HEK293 (cell line): Measurements from ENCODE around the gene CYP11A1.
A peak's percentile ranks its signal among the peaks of the same experiment; 100 is the strongest.

Experiments
- BCL11B ChIP-seq: fragments of 450-650 bp; formaldehyde crosslinking; IDR thresholded peaks from 2 replicates; pipeline ENCODE4 v1.5.1; 2016; ENCODE audit warnings: low read depth, missing biosample characterization, missing genetic modification characterization
- EGR2 ChIP-seq: fragments of 450-650 bp; formaldehyde crosslinking; IDR thresholded peaks from 2 replicates; pipeline ENCODE4 v1.5.1; 2016; ENCODE audit warnings: low read depth, missing biosample characterization, missing genetic modification characterization
- GFI1B ChIP-seq: fragments of 450-650 bp; formaldehyde crosslinking; IDR thresholded peaks from 2 replicates; pipeline ENCODE4 v1.5.1; 2016; ENCODE audit warnings: missing biosample characterization, missing genetic modification characterization
- GLI2 ChIP-seq: fragments of 450-650 bp; formaldehyde crosslinking; IDR thresholded peaks from 2 replicates; pipeline ENCODE4; 2017; ENCODE audit warnings: missing biosample characterization, missing genetic modification characterization, low read depth, borderline replicate concordance
- HIC1 ChIP-seq: fragments of 450-650 bp; formaldehyde crosslinking; IDR thresholded peaks from 2 replicates; pipeline ENCODE4 v1.5.1; 2016; ENCODE audit warnings: missing biosample characterization, missing genetic modification characterization
- HOXD13 ChIP-seq: sonication (generic); formaldehyde crosslinking; IDR thresholded peaks from 2 replicates; pipeline ENCODE4 v1.8.0; 2022; ENCODE audit warnings: missing genetic modification reagents, borderline replicate concordance
- MEIS1 ChIP-seq: sonication (generic); formaldehyde crosslinking; IDR thresholded peaks from 2 replicates; pipeline ENCODE4 v1.8.1; 2022; ENCODE audit warnings: missing genetic modification reagents, mild to moderate bottlenecking, borderline replicate concordance
- SCRT1 ChIP-seq: fragments of 450-650 bp; formaldehyde crosslinking; IDR thresholded peaks from 2 replicates; pipeline ENCODE4 v1.5.1; 2016; ENCODE audit warnings: missing biosample characterization, missing genetic modification characterization, borderline replicate concordance
- SP7 ChIP-seq: fragments of 450-650 bp; formaldehyde crosslinking; IDR thresholded peaks from 2 replicates; pipeline ENCODE4 v1.5.1; 2016; ENCODE audit warnings: missing biosample characterization, missing genetic modification characterization
- TCF7L2 ChIP-seq: IDR thresholded peaks from 2 replicates; pipeline ENCODE4 v1.6.1; 2011; ENCODE audit warnings: low read depth, mild to moderate bottlenecking, inconsistent platforms, low read length, moderate library complexity, borderline replicate concordance
- YY1 ChIP-seq: fragments of 450-650 bp; formaldehyde crosslinking; IDR thresholded peaks from 2 replicates; pipeline ENCODE4 v1.5.1; 2018; ENCODE audit warnings: missing biosample characterization, missing genetic modification characterization
- ZBTB17 ChIP-seq: fragments of 450-650 bp; formaldehyde crosslinking; IDR thresholded peaks from 2 replicates; pipeline ENCODE4 v1.5.1; 2016; ENCODE audit warnings: missing biosample characterization, missing genetic modification characterization
- ZBTB48 ChIP-seq: fragments of 450-650 bp; formaldehyde crosslinking; IDR thresholded peaks from 2 replicates; pipeline ENCODE4 v1.5.1; 2016; ENCODE audit warnings: missing biosample characterization, missing genetic modification characterization
- ZBTB7A ChIP-seq: fragments of 450-650 bp; formaldehyde crosslinking; IDR thresholded peaks from 2 replicates; pipeline ENCODE4 v1.5.1; 2016; ENCODE audit warnings: low read depth, missing biosample characterization, missing genetic modification characterization
- ZFP3 ChIP-seq: fragments of 450-650 bp; formaldehyde crosslinking; IDR thresholded peaks from 2 replicates; pipeline ENCODE4 v1.5.1; 2016; ENCODE audit warnings: low read depth, missing biosample characterization, missing genetic modification characterization
- ZFP41 ChIP-seq: fragments of 450-650 bp; formaldehyde crosslinking; IDR thresholded peaks from 2 replicates; pipeline ENCODE4 v1.5.1; 2016; ENCODE audit warnings: missing biosample characterization, missing genetic modification characterization, borderline replicate concordance
- ZNF10 ChIP-seq: fragments of 450-650 bp; formaldehyde crosslinking; IDR thresholded peaks from 2 replicates; pipeline ENCODE4 v1.5.1; 2017; ENCODE audit warnings: missing biosample characterization, missing genetic modification characterization
- ZNF121 ChIP-seq: fragments of 450-650 bp; formaldehyde crosslinking; IDR thresholded peaks from 2 replicates; pipeline ENCODE4 v1.5.1; 2016; ENCODE audit warnings: missing biosample characterization, missing genetic modification characterization
- ZNF132 ChIP-seq: fragments of 450-650 bp; formaldehyde crosslinking; IDR thresholded peaks from 2 replicates; pipeline ENCODE4 v1.5.1; 2017; ENCODE audit warnings: missing biosample characterization, missing genetic modification characterization, borderline replicate concordance
- ZNF157 ChIP-seq: fragments of 450-650 bp; formaldehyde crosslinking; IDR thresholded peaks from 2 replicates; pipeline ENCODE4 v1.5.1; 2016; ENCODE audit warnings: missing biosample characterization, missing genetic modification characterization
- ZNF16 ChIP-seq: fragments of 450-650 bp; formaldehyde crosslinking; IDR thresholded peaks from 2 replicates; pipeline ENCODE4 v1.5.1; 2016; ENCODE audit warnings: low read depth, missing biosample characterization, missing genetic modification characterization
- ZNF174 ChIP-seq: fragments of 450-650 bp; formaldehyde crosslinking; IDR thresholded peaks from 2 replicates; pipeline ENCODE4 v1.5.0; 2017; ENCODE audit warnings: missing biosample characterization, mild to moderate bottlenecking, missing genetic modification characterization
- ZNF214 ChIP-seq: fragments of 450-650 bp; formaldehyde crosslinking; IDR thresholded peaks from 2 replicates; pipeline ENCODE4 v1.5.1; 2017; ENCODE audit warnings: missing biosample characterization, mild to moderate bottlenecking, missing genetic modification characterization, borderline replicate concordance
- ZNF223 ChIP-seq: fragments of 450-650 bp; formaldehyde crosslinking; IDR thresholded peaks from 2 replicates; pipeline ENCODE4 v1.5.1; 2016; ENCODE audit warnings: missing biosample characterization, missing genetic modification characterization
- ZNF23 ChIP-seq: fragments of 450-650 bp; formaldehyde crosslinking; IDR thresholded peaks from 2 replicates; pipeline ENCODE4 v1.5.1; 2016; ENCODE audit warnings: missing biosample characterization, missing genetic modification characterization, borderline replicate concordance
- ZNF302 ChIP-seq: fragments of 450-650 bp; formaldehyde crosslinking; IDR thresholded peaks from 2 replicates; pipeline ENCODE4 v1.5.1; 2016; ENCODE audit warnings: missing biosample characterization, missing genetic modification characterization, low read depth
- ZNF324 ChIP-seq: fragments of 450-650 bp; formaldehyde crosslinking; IDR thresholded peaks from 2 replicates; pipeline ENCODE4 v1.5.1; 2016; ENCODE audit warnings: missing biosample characterization, missing genetic modification characterization
- ZNF366 ChIP-seq: fragments of 450-650 bp; formaldehyde crosslinking; conservative IDR thresholded peaks from 2 replicates; pipeline ENCODE4 v1.5.1; 2016; ENCODE audit warnings: missing biosample characterization, missing genetic modification characterization
- ZNF423 ChIP-seq: fragments of 450-650 bp; formaldehyde crosslinking; IDR thresholded peaks from 2 replicates; pipeline ENCODE4 v1.5.1; 2016; ENCODE audit warnings: missing biosample characterization, missing genetic modification characterization
- ZNF488 ChIP-seq: fragments of 450-650 bp; formaldehyde crosslinking; IDR thresholded peaks from 2 replicates; pipeline ENCODE4 v1.5.1; 2016; ENCODE audit warnings: missing biosample characterization, missing genetic modification characterization
- ZNF501 ChIP-seq: fragments of 450-650 bp; formaldehyde crosslinking; IDR thresholded peaks from 2 replicates; pipeline ENCODE4 v1.5.1; 2016; ENCODE audit warnings: missing biosample characterization, missing genetic modification characterization
- ZNF548 ChIP-seq: fragments of 450-650 bp; formaldehyde crosslinking; IDR thresholded peaks from 2 replicates; pipeline ENCODE4 v1.5.1; 2016; ENCODE audit warnings: missing biosample characterization, missing genetic modification characterization
- ZNF558 ChIP-seq: fragments of 450-650 bp; formaldehyde crosslinking; IDR thresholded peaks from 2 replicates; pipeline ENCODE4 v1.5.1; 2016; ENCODE audit warnings: missing biosample characterization, missing genetic modification characterization
- ZNF561 ChIP-seq: fragments of 450-650 bp; IDR thresholded peaks from 2 replicates; pipeline ENCODE4 v1.5.1; 2018; ENCODE audit warnings: missing biosample characterization, missing genetic modification characterization, borderline replicate concordance
- ZNF610 ChIP-seq: fragments of 450-650 bp; formaldehyde crosslinking; IDR thresholded peaks from 2 replicates; pipeline ENCODE4 v1.5.1; 2016; ENCODE audit warnings: missing biosample characterization, missing genetic modification characterization, borderline replicate concordance
- ZNF677 ChIP-seq: fragments of 450-650 bp; IDR thresholded peaks from 2 replicates; pipeline ENCODE4 v1.5.0; 2018; ENCODE audit warnings: missing biosample characterization, mild to moderate bottlenecking, missing genetic modification characterization, moderate library complexity
- ZNF747 ChIP-seq: fragments of 450-650 bp; formaldehyde crosslinking; IDR thresholded peaks from 2 replicates; pipeline ENCODE4 v1.5.1; 2016; ENCODE audit warnings: missing biosample characterization, missing genetic modification characterization
- ZNF792 ChIP-seq: fragments of 450-650 bp; formaldehyde crosslinking; IDR thresholded peaks from 2 replicates; pipeline ENCODE4 v1.5.1; 2016; ENCODE audit warnings: missing biosample characterization, missing genetic modification characterization
- ZSCAN30 ChIP-seq: fragments of 450-650 bp; IDR thresholded peaks from 2 replicates; pipeline ENCODE4 v1.5.1; 2018; ENCODE audit warnings: missing biosample characterization, mild to moderate bottlenecking, missing genetic modification characterization, moderate library complexity
- ZXDB ChIP-seq: fragments of 450-650 bp; formaldehyde crosslinking; IDR thresholded peaks from 2 replicates; pipeline ENCODE4 v1.5.1; 2016; ENCODE audit warnings: missing biosample characterization, missing genetic modification characterization

Gene CYP11A1

GRCh38 chr15:74314795-74315438 is 52.5 kb downstream of the CYP11A1 start (continued):
- TF ChIP-seq ZNF223 (tag by site-specific recombination) (no peak), ZNF132 (no peak), BCL11B (no peak), ZNF23 (tag by site-specific recombination) (no peak), ZNF366 (tag by site-specific recombination) (no peak), GLI2 (no peak), ZNF157 (tag by site-specific recombination) (no peak), TCF7L2 (no peak), ZNF488 (tag by site-specific recombination) (no peak), ZBTB17 (tag by site-specific recombination) (peak; percentile 9; the same call in 1 of the 2 replicates), ZNF302 (no peak), MEIS1 (no peak), ZNF548 (tag by site-specific recombination) (no peak), ZNF214 (tag by site-specific recombination) (no peak), HIC1 (tag by site-specific recombination) (no peak), ZBTB7A (tag by site-specific recombination) (no peak), SP7 (tag by site-specific recombination) (peak; percentile 36; the same call in 1 of the 2 replicates), HOXD13 (CRISPR knock-in tag) (no peak), GFI1B (tag by site-specific recombination) (no peak), ZBTB48 (tag by site-specific recombination) (no peak; the same call in 1 of the 2 replicates), ZNF423 (tag by site-specific recombination) (no peak), ZNF324 (no peak), ZNF10 (tag by site-specific recombination) (no peak), ZNF792 (tag by site-specific recombination) (no peak), ZFP41 (tag by site-specific recombination) (no peak), SCRT1 (tag by site-specific recombination) (no peak), ZNF121 (tag by site-specific recombination) (no peak), ZNF558 (no peak), ZXDB (tag by site-specific recombination) (0 out of 2 replicates have a peak, but pooled peaks have one; percentile 36), ZNF174 (tag by site-specific recombination) (no peak), ZNF561 (tag by site-specific recombination) (no peak), ZNF16 (tag by site-specific recombination) (no peak), ZFP3 (no peak), ZNF747 (no peak), ZNF501 (tag by site-specific recombination) (no peak), ZNF610 (tag by site-specific recombination) (peak; percentile 60; the same call in 1 of the 2 replicates), EGR2 (tag by site-specific recombination) (0 out of 2 replicates have a peak, but pooled peaks have one; percentile 14), ZNF677 (tag by site-specific recombination) (no peak), ZSCAN30 (tag by site-specific recombination) (no peak), YY1 (tag by site-specific recombination) (no peak)
